ENCODE data around the gene CAMK1D.
A peak's percentile ranks its signal among the peaks of the same experiment; 100 is the strongest.

- TF ChIP-seq CTCF (IDR thresholded peaks at IDR 0.05) (no peak), POLR2AphosphoS5 (IDR thresholded peaks at IDR 0.05) (peak; percentile 87), POLR2A (IDR thresholded peaks at IDR 0.05) (no peak)
Observed at GRCh38 chr10:12405342-12406320, 56.3 kb downstream of the CAMK1D start.
